GM11168 (cell line): ENCODE results near the gene LCE3D.
"Not testable (repeated sequence)": the region's sequence is repeated elsewhere in the genome, so short reads cannot be mapped to it uniquely, and the experiment has no call there.

ENCODE experiments used
- in situ Hi-C: fragments of 300-500 bp; cut with MboI; formaldehyde crosslinking; loops from one replicate; pipeline ENCODE4 v1.12.0; 2022; ENCODE audit warnings: low sequenced_read_pairs; ENCODE audit not compliant: unreplicated experiment

LCE3D gene, protein sequence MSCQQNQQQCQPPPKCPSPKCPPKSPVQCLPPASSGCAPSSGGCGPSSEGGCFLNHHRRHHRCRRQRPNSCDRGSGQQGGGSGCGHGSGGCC

GRCh38 chr1:152580433-152580832, at the start of gene LCE3D:
LCE3D (minus strand) TSS chr1:152580516; CDS start chr1:152579936, 580 bp downstream.
- in situ Hi-C loops: no loop called here

GRCh38 chr1:152626744-152627143, 46.4 kb upstream of the LCE3D start:
- in situ Hi-C loops: no loop called here

- in situ Hi-C loops: no loop called here
Measured at GRCh38 chr1:152623203-152623844, 43.0 kb upstream of the LCE3D start.

- in situ Hi-C loops: no loop called here
Measured at GRCh38 chr1:152622803-152623202, 42.5 kb upstream of the LCE3D start, which contains the start of gene LCE3A. LCE3A (minus strand) TSS chr1:152623103; CDS start chr1:152623103, 0 bp downstream.

DNA sequence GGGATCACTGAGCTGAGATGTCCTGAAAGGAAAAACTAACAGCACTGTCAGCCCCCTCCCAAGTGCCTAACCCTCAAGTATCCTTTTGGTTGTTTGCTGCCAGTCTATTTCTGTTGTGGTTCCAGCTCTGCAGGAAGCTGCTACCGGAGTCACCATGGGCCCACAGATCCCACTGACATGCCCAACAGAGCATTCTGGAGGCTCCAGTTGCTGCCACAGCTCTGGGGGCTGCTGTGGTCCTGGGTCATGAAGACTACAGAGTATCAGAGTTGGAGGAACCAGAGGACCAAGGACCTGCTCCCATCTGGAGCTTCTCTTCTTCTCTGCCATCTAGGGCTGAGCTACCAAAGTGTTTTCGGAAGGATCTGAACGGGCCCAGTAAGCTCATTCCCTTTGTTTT, 41.7 kb upstream of the LCE3D start:
- in situ Hi-C loops: no loop called here

- in situ Hi-C loops: no loop called here
Measured at GRCh38 chr1:152613511-152613910, 33.2 kb upstream of the LCE3D start, which contains the start of gene LCE3B. LCE3B (plus strand) TSS chr1:152613811; CDS start chr1:152613811, 0 bp downstream.

DNA sequence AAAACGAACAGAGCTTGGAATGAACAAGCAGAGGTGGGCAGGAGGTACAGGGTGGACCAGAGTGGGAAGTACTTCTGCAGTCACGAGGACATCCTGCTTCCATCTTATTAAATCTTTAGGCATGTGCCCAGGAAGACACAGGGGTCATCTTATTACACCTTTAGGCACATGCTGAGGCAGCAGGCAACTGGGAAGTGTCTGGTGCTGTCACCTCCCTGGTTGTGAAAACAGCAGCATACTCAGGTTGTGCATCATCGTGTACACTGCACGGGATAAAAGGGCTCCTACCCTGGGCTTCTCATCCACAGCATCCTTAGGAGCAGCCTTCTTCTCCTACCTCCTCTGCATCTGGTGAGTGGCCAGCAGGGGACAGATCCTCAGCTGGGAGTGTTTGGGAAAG, 19.6 kb upstream of the LCE3D start, which contains the start of gene LCE3C:
Gene LCE3C, plus strand, starts transcription at position 301 of the 400 bp plus-strand sequence. CDS start 498 bp downstream, outside the sequence.
- in situ Hi-C loops: no loop called here

DNA sequence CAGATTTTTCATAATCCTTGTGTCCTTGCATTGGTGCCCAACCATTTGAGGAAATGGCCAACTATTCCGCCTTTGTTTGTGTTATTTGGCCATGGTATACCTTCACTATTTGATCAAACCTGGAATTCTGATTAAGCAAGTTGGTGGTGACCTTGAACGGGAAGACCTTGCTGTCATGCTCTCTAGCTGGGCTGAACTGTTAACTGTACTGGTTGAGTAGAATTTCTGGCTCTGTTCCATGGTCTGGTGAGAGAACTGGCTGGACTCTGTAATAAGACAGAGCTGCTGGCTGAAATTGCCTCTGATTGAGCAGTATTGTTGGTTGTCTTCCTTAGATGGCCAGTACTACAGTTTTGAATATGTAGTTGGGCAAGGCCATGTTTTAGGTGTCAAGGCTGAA, 16.7 kb upstream of the LCE3D start:
- in situ Hi-C loops: no loop called here

- in situ Hi-C loops: no loop called here
Measured at GRCh38 chr1:152585586-152585985, 5.3 kb upstream of the LCE3D start.

DNA sequence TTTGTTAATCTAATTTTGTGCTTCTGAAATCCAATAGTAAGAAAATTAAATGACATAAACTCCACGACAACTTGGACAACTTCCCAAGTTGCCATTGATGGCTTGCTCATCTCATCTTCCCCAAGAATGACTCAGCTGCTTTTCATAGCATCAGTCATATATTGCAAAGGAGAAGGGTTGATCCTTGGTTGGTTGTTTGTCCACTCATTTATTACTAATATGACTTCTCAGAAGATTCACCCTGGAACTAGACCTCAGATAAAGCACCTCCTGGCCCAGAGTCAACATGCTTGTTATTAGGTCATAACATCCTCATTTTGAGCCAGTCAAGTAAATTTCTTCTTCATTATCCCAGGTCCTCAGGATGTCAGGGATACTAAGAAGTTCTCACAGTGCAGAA, 2.3 kb upstream of the LCE3D start:
- in situ Hi-C loops: no loop called here

- in situ Hi-C loops: not testable (repeated sequence)
Measured at GRCh38 chr1:152579526-152579925, 790 bp downstream of the LCE3D start.

- in situ Hi-C loops: no loop called here
Measured at GRCh38 chr1:152577168-152577567, 3.1 kb downstream of the LCE3D start.

DNA sequence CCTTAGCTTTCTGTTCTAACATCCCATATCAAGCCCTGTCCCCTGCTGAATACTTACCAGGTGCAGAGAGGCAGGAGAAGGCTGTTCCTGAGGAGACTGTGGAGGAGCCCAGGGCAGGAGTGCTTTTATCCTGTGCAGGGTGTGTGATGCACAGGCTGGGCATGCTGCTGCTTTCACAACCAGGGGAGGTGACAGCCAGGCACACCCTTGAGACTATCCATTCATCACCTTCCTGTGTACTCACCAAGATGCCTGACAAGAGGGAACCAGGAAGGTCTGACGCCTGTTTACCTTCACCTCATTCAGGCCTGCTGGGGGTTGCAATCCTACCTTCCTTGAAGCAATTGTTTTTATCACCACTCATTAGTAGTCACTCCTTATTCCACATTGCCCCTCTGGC, 13.6 kb downstream of the LCE3D start, which contains the start of gene LCE3E:
Gene LCE3E, minus strand, starts transcription at position 100 of the 400 bp plus-strand sequence. CDS start 572 bp downstream, outside the sequence.
- in situ Hi-C loops: no loop called here

DNA sequence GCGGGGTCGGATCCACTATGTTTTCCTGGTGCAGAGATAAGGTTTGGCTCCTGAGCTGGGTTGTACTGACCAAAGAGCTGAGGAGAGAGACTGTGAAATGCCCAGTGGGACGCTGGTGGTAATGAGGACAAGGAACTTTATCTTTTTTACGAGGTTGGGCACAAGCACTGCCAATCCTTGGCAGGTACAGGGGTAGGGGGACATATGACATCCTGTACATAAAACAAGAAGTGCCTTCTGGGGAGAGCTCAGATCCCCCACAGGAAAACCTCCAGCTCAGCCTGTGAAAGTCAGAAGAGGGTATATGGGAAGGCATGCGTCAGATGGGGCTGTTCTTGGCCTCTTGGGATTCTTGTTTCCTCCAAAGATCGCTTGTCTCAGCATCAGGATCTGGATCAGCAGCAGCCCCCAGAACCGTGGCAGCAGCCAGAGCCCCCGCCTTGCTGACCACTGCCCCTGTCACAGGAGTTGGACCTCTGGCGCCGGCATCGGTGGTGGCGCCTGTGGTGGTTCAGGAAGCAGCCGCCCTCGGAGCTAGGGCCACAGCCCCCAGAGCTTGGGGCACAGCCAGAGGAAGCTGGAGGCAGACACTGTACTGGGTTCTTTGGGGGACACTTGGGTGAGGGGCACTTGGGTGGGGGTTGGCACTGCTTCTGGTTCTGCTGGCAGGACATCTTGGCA, 14.6 kb downstream of the LCE3D start:
- in situ Hi-C loops: no loop called here

- in situ Hi-C loops: no loop called here
Measured at GRCh38 chr1:152565115-152565514, 15.2 kb downstream of the LCE3D start.

- in situ Hi-C loops: not testable (repeated sequence)
Measured at GRCh38 chr1:152548358-152548757, 32.0 kb downstream of the LCE3D start.

DNA sequence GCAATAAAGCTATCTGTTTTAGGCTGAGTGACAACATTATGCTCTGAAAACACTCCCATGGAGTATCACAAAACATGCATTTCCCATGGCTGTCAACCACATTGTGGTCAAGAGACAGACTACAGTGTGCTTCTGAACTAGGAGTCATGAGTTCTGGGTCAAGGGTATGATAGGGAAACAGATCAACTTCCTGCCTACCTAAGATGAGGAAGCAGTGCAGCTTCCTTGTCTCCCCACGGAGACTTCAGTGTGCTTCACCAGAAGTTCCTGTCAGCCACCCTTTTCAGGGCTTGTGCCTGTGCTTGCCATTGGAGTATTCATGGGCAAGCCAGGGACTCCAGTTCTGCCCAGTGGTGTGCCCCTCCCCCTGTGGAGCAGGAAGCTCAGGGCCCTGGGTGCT, 33.6 kb downstream of the LCE3D start:
- in situ Hi-C loops: no loop called here

- in situ Hi-C loops: no loop called here
Measured at GRCh38 chr1:152543820-152544219, 36.5 kb downstream of the LCE3D start.

GRCh38 chr1:152539901-152540300, 40.4 kb downstream of the LCE3D start:
- in situ Hi-C loops: no loop called here

DNA sequence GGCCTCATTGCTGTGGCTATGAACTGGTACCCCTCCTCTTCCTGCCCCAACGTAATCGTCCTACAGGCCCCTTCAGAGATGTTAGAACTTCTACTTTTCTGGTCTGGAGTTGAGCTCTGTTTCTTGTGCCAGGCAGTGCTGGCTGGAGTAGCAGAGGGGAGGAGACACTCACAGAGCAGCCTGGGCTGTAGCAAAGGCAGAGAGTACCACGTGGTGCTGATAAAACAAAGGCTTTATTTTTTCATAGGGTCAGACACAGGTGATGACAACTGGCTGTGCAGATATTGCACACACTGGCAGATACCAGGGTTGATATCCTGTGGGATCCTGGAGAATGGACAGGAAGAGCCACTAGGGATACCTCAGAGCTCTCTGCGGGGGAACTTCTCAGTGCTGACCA, 42.8 kb downstream of the LCE3D start:
- in situ Hi-C loops: no loop called here

GRCh38 chr1:152535774-152536173, 44.5 kb downstream of the LCE3D start:
- in situ Hi-C loops: no loop called here
